HG03159 (cell line): ENCODE results near the gene ZNF462.
"Not testable (repeated sequence)": the region's sequence is repeated elsewhere in the genome, so short reads cannot be mapped to it uniquely, and the experiment has no call there.

Source experiments
- ATAC-seq: cut with Tn5 transposase; IDR thresholded peaks from one replicate; pipeline ENCODE4 v1.9.1; 2021; ENCODE audit warnings: mild to moderate bottlenecking, moderate library complexity; ENCODE audit not compliant: unreplicated experiment

ZNF462 gene

DNA sequence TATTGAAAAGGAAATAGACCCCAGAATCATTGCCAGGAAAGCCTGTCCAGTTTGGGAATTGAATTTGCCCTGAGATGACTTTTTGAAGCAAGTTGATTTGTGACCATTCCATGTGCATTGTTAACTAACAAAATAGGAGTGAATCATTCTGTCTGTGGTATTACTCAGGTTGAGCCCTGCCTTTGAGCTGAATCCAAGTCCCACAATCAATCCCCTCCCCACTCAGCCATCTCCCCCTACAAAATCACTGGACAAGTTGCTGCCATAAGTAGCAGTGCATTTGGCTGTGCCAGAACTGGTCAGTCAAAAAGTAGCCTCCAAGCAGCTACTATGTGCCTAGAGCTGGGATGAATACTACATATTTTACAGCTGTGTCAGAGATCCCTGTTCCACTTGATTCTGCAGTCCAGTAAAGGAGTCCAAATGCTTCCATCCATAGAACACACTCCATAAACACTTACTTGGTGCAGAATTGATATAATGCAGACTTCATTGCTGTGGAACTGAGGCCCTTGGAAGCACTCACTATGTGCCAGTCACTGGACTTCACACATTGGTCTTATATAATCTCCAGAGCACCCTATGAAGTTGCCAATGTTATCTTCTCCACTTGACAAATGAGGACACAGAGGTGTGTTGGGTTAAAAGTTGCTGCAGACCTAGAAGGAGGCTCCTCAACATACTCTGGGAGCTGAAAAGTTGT, 96.1 kb downstream of the ZNF462 start:
- ATAC-seq, result no peak

DNA sequence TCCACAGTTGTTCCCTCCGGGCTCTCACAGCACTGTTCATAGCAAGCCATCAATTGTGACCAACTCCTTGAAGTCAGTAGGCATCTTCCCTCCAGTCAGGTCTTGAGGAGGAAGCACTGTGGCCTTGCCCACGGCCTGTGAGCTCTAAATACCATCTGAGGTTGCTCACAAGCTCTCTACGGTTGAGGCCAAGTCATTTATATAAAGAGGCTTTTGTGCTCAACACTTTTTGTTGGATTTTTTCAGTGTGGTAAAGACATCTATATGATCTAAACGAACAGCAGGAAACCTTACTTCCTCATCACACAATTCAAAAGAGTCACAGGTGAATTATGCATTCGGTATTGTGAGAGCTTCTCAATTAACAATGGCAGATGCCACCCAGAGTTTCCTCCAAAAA, 97.3 kb downstream of the ZNF462 start:
- no peak for ATAC-seq

DNA sequence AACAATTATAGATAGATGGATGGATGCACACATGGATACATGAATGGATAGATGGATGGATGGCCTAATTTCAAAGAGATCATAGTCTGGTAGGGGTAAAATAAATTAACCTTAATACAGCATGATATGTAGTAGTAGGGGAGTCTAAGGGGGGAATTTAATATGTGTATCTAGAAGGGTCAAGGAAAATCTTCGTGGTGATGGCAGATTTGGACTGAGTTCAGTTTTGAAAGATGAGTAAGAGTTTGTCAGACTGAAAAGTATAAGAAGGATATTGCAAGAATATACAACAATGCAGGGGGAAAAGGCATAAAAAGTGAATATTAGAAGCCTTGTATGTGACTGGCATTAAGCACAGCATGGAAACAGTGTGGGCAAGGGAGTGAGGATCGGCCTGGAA, 98.7 kb downstream of the ZNF462 start:
- ATAC-seq, result no peak

DNA sequence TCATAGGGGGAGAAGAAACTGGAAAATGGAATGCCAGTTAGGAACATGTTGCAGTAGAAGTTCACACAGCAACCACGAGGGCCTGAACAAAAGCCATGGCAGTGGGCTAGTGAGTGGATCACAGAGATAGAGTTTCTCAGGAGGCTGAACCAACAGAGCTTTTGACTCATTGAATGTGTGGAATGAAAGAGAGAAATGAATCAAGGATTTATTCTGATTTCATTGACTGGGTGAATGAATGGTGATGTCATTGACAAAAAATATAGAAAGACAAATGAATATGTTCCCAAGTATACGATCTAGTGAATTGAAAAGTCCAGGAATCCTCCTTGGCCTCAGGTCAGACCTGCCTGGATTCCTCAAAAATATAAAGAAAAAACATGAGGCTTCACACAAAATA, 99.2 kb downstream of the ZNF462 start:
- no peak for ATAC-seq

DNA sequence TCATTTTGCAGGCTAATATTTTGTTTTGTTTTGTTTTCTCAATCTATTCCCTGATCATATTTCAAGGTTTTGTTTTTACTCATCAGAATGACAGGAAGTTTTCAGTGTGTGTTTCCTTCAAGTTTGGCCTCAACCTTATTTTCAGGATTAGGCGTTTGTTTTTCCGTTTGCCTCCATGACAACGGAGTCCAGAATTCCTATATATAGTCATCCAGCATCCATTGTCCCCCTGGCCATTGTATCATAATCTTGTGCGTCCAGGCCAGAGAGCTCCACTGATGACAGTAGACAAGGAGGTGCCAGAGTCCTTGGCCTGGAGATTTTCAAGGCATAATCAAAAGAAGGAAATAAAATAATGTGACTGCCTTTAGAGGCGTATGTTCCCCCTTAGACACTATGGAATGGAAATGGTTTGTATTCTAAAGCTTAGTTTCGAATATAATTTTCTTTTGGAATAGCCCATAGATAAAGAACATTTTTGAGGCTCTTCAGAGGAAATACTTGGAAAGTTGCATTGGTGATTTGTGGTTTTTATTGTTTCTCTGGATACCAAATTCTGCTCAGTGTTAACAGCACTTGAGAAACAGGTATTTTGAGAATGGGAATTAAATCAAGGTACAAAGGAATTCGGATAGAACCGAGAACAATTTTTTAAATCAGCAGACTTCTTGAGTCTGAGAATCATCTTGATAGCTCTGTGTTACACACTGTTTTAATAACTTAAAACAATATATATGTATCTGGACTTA, 99.8 kb downstream of the ZNF462 start:
- no peak for ATAC-seq

DNA sequence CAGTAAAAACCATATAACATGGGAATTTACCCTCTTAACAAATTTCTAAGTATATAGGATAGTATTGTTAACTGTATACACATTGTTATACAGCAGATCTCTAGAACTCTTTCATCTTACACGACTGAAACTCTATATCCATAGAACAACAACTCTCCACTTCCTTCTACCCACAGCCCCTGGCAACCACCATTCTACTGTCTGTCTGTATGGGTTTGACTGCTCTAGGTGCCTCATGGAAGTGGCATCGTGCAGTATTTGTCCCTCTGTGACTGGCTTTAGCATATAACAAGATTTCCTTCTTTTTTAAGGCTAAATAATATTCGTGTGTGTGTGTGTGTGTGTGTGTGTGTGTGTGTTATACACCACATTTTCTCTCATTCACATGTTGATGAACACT, 100.7 kb downstream of the ZNF462 start:
- no peak for ATAC-seq

DNA sequence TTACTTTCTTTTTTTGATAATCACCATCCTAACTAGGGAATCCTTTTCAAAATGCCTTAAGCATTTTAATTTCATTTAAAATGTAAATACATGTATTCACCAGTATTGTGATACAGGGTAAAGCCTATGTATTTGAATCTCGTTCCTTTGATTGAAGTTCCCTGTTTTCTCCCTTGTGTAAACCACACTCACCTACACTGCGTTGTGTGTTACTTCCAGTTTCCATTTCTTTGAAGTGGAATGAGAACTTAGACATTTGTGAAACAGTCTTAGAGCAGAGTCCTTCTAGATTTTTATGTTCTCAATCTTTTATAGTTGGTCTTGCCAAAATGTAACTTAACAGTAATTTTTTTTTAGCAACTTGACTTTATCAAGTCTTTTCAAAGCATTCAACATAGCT, 101.4 kb downstream of the ZNF462 start:
- no peak for ATAC-seq

DNA sequence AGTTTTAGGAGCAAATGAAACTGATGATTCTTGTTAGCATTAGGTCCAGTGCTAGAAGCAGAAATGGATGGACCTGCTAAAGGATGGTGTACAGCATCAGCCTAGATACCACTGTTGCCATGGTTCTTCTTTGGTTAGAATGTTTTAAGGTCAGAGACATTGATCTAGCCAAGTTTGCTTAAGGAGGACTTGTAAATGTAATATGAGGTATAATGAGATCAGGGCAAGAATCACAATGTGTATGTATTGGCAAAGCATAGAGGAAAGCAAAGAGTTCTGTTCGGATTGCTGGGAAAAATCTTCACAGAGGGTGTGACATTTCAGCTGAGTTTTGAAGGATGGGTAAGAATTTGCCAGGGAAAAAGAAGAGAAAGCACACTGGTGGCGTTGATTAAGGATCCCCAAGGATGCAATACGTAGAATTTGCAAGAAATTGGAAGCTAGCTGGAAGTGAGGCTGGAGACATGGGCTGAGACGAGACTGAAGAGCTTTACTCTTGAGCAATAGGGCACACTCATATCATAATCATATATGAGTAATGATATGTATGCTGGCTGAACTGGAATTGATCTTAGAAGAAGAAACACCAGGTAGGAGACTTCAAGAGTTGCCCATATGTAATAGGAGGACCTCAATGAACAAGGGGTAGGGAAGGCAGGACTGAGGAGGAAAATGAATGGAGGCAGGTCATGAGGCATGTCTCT, 102.0 kb downstream of the ZNF462 start:
- ATAC-seq, result no peak

DNA sequence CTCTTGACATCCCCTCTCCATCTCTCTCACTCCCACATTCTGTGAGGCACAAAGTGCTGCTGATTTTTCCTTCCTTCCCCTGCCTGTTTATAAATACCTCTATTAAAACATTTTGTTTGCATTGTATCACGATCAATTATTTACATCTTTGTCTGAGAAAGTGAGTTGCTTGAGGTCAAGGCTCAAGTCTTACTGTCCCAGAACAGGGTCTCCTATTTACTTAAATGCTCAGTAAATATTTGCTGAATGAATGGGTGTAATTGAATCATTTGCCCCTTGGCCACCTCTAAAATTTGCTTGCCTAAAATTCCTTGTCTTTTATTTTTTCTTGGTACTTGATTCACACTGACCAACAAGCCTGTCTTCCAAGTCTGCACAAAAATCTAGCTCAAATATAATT, 103.5 kb downstream of the ZNF462 start:
- ATAC-seq, result no peak

DNA sequence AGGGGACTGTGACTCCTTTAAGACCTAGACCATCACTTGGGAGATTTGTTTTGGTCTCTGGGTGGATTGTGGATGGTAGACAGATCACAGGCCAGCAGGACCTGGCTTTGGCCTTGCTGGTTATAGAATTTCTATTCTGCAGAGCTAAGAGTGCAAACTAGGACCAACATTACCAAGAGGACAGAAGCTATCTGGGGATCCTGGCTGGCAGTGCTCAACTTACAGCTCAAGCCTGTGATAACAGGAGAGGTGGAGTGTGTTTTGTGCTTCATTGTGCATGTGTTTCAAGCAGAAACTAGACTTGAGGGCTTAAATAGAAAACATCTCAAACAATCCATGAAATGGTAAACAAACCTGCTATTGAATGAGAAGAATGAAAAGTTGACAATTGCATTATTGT, 106.7 kb downstream of the ZNF462 start:
- no peak for ATAC-seq

DNA sequence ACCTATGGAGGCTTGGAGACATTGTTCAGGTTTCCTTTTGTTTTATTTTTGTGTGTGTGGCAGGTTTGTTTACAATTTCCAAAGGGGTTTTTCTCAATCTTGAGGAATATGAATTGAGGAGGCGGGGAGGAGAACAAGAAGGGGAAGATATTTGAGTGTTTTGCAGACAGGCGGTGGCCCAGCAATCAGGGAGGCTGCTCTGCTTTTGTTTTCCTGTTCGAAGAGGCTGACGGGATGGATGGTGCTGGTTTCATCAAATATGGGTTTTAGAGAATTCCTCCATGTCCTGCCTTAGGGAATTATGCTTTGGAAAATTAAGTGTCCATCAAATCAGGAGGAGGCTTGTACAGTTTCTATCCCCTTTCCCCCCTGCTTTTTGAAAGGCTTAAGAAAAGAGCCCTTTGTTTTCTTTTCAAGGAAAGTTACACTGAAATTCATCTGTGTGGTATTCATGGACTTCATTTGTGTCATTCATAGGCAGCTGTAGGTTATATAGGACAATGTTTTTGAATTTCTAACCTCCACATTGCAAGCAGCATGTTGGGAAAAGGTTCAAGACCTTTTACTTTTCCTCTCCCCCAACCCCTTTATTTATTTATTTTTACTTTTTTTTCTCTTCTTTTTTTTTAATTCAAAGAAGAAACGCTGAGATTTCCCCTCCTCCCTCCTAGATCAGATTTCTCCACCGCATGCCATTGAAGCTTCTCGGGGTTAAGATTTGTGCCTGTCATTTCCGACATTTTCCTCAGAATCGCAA, 107.4 kb downstream of the ZNF462 start:
- ATAC-seq, result no peak

DNA sequence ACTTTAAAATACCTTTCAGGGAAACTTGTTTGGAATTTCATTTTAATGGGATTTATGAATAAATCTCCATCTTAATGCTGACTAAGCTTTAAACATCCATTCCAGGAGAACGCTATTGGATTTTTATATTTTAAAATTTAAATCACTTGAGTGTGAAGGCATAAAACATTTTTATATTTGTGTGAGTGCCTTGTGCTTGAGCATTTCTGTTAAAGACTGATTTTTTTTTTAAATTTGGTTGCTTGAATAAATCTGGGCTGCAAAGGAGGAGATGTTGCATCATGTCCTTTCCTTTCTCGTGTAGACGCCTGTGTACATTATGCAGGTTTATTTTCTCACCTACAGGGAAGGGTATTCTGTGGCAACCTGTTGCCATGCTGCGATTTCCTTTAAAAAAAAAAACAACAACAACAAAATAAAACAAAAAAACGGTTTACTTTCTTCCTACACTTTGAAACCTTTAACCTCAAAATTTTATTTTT, 108.1 kb downstream of the ZNF462 start:
- no peak for ATAC-seq

DNA sequence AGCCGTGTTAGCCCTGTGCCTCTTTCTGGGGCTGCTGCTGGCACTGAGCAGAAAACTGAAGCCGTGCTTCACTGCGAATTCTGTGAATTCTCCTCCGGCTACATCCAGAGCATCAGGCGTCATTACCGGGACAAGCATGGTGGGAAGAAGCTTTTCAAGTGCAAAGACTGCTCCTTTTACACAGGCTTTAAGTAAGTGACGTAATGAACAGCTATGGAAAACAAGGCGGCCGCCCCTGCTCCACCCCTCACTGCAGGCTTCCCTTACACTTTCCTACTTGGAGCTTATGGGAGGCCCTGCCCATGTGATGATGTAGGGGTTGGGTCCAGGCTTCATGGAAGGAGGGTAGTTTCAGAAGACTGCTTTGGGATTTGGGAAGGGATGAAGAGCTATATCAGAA, 109.1 kb downstream of the ZNF462 start:
- no peak for ATAC-seq

DNA sequence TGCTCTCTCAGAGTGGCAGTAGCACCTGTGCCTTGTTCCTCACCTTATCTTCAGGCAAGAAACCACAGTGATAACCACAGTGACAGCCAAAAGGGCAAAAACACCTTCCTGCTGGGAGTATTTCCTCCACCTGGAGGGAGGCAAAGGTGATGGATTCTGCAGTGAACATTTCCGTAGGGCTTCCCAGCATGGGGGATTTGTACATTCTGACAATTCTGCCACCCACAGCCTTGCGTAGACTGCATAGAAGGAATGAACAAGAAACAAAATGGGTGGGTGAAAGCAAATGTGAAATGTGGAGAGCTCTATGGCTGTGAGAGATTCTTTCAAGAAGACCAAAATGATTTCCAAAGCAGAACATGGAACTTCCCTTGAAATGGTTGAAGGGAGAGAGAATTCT, 111.4 kb downstream of the ZNF462 start:
- no peak for ATAC-seq

DNA sequence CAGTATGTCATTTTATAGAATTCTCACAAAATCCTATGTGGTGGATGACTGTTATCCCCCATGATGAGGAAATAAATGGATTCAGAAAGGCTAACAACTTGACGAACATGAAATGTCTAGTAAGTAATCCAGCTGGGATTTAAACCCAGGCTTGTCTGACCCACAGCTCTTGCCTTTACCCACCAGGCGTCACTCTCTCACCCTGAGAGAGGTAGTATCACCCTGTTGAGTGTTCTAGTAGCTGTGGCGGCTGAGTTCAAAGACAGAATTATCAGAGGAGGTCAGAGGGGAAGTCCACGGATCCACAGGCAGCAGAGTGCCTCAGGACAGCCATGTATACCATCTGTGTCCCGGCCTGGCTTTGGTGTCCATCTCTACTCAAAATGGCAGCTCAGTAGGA, 113.8 kb downstream of the ZNF462 start:
- no peak for ATAC-seq

DNA sequence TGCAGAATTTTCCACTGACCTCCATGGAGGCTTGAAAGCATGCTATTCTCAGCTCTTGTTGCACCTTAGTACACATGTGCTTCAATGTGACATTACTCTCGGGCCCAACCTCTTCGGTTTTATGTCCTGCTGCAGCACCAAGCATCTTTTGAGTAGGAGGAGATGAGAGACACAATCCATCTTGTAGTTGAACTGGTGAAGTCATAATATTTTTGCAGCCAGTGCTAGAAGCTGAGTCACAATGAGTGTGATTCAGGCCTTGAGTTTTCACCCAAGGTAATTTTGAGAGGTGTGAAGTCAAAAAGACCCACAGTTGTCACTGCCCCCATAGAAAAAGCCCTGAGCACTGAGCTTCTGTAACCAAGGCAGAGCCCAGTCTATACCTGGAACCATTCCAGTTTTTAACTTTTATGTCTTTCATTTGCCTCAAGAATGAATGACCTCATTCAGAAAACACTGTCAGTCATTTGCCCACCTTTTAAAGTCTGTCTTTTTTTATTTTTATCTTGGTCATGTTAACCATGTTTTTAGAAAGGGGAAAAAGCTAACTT, 117.7 kb downstream of the ZNF462 start:
- ATAC-seq, result no peak

DNA sequence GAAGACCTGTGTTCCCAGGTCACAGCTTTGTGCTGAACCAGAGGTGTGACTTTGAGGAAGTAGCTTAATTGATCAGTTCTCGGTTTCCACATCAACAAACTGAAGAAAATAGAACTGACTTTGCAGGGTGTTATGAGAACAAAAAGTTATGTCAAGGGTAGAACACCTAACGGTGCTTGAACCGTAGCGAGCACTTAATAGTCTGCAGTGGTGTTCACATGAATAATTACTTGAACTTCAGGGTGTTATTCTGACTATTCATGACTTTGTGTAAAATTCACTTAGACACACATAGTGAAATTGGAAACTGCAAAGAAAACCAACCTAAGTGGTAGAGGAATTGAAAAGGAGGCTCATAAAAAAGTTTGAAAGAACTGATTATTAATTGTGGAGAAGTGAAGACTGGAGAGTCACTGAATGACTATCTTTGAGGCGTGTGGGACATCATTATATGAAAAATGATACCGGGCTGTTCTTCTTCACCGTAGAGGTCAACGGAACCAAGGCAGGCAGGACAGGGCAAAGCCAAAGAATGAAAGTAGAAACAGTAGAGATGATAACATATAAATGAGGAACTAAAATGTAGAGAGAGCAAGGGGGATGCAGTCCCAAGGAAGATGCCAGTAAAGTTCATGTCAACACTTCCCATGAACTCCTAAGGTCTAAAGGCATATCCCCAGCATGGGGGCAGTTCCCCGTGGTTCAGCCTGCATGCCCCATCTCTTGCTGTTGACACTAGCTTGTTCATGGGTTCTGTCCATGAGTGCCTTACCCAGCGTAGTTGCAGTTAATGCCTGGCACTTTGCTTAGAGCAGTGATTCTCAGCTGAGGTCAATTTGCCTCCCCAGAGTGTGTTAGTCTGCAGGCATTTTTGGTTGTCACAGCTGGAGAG, 118.7 kb downstream of the ZNF462 start:
- ATAC-seq, result peak; percentile 78

DNA sequence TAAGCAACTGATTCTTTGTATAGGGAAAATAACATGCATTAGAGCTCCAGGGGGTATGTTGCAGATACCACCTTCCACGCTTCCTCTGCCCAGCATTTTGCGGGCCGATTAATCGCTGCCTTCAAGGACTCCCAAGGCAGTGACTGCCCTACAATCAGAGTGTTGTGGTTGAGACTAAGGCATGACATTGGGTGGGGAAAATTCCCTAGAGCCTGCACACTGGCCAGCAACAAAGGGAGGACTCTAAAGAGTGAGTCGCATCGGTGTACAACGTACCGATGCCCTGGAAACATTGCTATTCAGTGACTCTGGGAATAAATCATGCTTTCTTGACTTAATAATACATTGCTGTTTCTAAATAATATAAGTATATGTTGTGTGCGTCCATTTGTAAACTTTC, 119.7 kb downstream of the ZNF462 start:
- no peak for ATAC-seq

DNA sequence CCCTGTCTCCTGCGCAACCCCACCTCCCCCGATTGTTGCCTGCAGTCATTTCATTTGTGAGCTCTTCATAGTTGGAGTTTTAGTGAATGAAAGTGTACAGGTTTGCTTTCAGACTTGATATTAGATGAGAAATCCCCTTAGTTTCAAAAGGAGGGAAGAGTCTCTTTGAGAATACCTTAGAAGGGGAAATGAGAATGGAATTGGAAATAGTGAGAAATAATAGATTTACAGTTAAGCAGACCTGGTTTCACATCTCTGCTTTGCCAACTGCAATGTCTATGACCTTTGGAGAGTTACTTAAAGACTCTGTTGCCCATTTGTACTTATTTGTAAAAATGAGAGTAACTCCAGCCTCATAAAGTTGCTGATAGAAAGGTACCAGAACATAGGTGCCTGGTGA, 120.4 kb downstream of the ZNF462 start:
- no peak for ATAC-seq

DNA sequence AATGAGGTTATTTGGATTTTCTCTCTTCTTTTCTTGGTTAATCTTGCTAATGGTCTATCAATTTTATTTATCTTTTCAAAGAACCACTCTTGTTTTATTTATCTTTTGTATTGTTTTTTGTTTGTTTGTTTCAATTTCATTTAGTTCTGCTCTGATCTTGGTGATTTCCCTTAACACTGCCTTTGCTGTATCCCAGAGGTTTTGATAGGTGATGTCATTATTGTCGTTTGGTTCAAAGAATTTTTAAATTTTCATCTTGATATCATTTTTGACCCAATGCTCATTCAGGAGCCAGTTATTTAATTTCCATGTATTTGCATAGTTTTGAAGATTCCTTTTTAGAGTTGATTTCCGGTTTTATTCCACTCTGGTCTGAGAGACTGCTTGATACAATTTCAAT, 126.9 kb downstream of the ZNF462 start:
- ATAC-seq, result not testable (repeated sequence)
